NCI-H2196 treated with DMSO at 0.1 percent for 48 hours (cell line): ENCODE data around the gene KCNJ18.
"Not testable (repeated sequence)": the region's sequence is repeated elsewhere in the genome, so short reads cannot be mapped to it uniquely, and the experiment has no call there.

Experiments used
- DNase-seq: peaks from one replicate; lab custom pipeline; 2025; ENCODE audit not compliant: unreplicated experiment; lab: John Stamatoyannopoulos, UW

KCNJ18 gene

DNA sequence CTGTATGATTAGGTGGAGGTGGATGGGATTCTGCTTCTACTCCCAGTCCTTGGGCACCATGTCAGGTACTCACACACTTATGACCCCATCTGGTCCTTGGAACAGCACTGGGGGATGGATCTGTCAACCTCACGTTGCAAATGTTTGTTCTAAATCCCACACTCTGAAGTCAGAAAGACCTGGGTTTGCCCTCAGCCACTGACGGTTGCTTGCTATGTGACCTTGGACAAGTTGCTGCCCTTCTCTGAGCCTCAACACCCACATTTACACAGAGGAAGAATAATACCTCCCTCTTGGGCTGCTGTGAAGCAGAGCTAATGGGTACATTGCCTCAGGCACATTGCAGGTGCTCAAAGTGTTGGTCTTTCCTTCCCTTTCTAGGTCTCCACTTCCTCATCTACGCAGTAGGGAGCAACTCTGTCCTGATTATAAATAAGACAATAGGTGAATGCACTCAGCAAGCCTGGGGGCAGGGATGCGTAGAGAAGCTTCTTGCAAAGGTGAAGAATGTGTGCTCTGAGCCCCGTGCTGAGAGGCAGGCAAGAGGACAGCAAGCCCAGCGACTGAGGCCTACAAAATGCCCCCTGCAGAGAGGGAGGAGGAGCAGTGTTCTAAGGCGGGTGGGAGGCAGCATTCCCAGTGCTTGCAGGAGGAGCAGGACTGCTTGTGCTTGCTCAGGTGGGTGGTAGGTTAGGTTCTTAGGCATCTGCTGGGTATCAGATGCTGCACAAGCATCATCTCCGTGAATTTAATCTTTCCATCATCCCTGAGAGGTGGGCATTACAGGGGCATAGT, 21.8 kb upstream of the KCNJ18 start:
- not testable (repeated sequence) for DNase-seq

DNA sequence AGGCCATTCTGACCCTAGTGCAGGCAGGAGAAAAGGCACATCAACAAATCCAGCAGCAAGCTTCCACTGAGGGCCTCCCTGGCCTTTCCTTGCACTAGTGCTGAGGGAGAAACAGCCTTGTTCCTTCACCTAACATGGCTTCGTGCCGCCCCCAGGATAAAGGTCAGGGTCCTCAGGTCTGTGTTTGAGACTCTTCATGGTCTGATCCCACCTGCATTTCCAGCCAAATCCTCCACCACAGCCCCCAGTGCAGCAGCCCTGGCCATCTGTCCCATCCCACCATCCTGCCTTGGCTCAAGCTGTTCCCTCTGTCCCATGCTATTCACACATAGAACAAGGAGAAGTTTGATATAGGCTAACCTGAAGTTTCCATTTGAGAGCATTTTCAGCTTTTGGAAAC, 20.9 kb upstream of the KCNJ18 start:
- DNase-seq, result not testable (repeated sequence)

- DNase-seq, result not testable (repeated sequence)
Observed at GRCh38 chr17:21671871-21672270, 20.5 kb upstream of the KCNJ18 start.

DNA sequence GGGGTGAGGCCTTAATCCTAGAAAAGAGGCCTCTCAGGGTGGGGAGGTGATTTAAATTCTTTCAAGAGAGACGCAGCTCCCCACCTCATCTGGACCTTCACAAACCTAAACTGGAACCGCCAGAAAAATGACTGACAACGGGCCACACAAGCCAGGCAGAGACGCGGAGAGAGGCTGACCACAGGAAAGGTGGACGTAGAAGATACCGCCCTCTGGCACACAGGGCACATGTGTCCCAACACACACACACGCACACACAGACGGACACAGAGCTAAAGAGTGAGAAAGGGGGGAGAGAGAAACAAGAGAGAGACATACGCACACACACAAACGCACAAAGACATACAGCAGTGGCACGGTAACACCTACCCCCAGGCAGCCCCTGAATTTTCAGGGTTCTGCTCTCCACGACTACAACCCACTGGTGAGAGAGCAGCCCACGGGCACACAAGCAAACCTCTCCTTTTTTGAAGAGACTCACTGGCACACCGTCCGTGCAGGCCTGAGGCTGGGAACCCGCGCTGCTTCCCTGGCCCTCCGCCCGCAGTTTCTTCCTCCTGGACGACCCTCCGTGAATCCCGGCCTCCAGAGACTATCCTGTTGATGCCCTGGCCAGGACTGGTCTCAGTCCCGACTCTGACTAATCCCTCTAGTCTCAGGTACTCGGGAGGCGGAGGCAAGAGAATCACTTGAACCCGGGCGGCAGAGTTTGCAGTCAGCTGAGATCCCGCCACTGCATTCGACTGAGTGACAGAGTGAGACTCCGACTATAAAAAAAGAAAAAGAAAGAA, 18.7 kb upstream of the KCNJ18 start:
- not testable (repeated sequence) for DNase-seq

DNA sequence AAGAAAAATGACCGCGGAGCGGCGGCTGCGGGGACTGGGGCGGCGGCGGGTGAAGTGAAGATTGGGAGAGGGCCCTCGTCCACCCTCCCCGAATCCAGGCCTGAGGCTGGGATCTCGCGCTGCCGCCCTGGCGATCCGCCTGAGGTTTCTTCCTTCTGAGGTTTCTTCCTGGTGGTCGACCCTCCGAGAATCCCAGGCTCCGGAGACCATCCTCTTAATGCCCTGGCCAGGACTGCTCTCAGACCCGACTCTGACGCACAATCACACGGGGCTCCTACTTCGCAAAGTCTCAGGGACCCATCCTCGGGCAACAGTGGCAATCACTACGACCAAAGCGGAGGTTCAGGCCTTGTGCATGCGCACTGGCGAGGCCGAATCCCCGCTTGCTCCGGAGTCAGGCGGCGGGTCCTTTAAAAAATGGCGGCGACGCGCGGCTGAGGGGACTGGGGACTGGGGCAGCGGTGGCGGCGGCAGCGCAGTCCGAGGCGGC, 18.0 kb upstream of the KCNJ18 start:
- DNase-seq, result no peak

DNA sequence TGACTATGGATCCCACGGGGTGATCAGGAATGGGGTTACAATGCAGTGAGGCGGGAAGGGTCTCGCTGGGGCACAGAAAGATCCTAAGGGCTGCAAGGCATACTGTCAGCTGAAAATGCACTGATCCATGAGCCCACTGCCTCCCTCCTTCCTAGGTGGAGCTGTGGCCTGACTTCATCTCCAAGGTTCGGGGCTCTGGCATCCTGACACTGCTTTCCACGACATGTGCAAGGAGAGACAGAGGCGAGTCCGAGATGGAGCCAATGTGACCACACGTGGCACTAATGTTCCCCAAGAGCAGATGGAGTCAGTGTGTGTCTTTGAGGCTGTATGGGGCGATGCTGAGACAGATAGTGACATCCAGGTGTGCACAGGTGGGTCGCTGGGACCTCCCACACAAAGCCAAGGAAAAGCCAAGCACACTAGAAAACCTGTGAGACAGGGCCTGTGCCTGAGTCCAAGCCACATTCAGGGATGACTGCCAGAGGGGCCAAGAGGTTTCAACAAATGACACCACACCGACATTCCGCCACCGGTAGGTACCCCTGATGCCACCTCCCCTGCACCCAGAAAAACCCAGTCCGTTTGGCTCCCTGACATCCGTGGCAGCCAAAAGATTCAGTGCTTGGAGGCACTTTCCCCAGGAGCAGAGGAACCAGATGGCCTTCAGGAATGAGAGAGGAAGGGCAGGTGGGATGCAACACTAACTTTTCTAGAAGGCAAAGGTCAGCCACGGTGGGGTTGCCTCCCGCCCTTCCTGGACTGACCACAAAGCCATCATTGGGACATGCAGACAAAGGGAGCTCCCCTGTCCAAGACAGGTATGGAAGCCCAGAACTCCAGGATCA, 17.2 kb upstream of the KCNJ18 start:
- not testable (repeated sequence) for DNase-seq

DNA sequence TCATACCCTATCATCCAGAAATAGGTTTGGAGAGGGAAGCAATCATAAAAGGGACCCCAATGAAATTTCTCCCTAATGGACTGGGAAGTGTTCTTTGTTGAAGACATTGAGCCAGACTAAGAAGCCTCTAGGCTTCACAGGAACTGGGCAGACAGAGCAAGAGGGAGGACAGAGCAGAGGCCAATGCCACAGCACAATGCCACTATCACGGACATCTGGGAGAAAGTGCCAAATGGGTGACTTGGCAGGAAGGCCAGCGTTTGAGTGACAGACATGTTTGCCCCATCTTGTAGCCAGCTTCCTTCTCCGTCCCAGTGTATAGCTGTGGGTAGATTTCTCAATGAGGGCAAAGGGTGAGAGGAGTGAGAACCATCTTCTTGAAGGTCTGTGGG, 16.6 kb upstream of the KCNJ18 start:
- not testable (repeated sequence) for DNase-seq

DNA sequence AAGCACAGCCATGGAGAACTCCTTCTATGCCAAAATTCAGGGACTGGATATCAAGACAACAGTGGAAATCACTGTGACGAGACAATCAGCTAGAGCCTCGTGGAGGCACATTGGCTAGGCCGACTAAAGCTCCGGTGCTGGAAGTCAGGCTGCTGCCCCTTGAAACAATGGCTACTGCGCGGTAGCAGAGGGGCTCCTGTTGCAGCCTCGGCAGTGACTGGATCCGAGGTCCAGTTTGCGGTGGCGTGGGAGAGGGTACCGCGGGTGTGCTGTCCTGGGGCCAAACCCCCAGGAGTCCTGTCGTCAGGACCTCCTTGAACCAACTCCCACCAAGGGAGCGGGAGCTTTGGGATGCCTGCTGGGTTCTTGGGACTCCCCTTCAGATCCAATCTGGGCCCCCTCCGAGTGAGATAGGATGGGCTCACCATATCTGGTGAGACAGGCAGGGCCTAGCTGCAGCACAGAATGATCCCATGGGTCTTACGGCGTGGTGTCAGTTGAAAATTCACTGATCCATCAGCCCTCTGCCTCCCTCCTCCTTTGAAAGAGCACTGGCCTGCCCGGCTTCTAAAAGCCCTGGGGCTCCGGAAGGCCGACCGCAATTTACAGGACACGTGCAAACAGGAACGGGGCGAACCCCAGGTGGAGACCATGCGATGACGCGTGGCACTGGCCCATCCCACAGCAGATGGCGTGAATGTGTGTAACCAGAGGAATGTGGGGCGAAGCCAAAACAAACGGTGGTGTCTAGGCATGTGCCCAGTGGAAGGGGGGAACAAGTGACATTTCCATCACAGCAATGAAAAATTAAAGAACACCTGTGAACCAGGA, 15.8 kb upstream of the KCNJ18 start:
- DNase-seq, result no peak

DNA sequence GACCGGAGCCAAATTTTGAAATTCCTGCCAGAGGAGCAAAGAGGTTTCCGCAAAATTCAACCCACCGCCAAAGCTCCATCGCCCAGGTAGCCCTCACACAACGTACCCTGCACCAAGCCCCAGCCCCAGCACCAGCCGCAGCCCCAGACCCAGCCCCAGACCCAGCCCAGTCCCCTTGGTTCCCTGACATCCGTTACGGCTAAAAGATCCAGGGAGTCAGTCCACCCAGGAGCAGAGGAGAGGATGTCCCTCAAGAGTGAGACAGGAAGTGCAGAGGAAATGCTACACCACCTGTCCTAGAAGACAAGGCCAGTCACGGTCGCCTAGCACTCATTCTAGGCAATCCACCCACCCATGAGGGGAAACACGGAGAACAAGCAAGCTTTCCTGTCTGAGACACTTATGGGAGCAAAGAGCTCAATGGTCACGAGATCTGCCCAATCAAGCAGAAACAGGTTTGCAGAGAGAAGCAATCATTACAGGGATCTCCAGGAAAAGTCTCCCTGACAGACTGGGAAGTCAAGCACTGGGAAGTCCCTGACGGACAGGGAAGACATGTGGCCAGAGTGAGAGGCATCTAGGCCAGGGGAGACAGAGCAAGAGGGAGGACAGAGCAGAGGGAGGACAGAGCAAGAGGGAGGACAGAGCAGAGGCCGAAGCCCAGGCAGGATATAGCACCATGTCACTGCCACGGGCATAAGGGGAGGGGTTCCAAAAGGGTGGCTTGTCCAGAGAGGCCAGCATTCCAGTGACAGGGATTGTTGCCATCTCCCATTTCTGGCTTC, 15.0 kb upstream of the KCNJ18 start:
- no peak for DNase-seq

- no peak for DNase-seq
Observed at GRCh38 chr17:21677911-21678310, 14.4 kb upstream of the KCNJ18 start.

DNA sequence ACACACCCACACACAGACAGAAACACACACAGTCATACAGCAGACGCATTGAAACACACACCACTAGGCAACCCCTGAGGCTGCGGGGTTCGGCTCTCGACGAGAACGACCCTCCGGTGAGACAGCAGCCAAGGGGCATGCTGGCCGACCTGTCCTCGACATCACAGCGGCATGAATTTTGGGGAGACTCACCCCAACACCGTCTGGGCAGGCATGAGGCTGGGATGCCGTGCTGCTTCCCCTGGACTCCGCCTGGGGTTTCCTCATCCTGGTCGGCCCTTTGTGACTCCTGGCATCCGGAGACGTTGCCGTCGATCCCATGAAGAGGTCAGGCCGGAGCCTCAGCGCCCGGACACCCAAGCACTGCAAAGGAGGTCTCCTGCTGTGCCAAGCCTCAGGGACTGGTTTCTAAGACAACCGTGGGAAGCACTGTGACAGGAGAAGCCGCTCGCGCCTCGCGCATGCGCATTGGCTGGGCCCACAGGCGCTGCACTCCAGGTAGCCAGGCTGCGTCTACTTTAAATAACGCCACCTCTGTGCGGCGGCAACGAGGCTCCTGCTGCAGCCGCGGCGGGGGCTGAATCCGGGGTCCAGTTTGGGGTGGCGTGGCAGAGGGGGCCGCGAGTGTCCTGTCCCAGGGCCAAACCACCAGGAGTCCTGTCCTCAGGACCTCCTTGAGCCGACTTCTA, 13.8 kb upstream of the KCNJ18 start:
- no peak for DNase-seq

GRCh38 chr17:21679256-21680146, 12.8 kb upstream of the KCNJ18 start:
- no peak for DNase-seq

- DNase-seq, result no peak
Observed at GRCh38 chr17:21680366-21680765, 12.0 kb upstream of the KCNJ18 start.

- DNase-seq, result not testable (repeated sequence)
Observed at GRCh38 chr17:21680850-21681351, 11.4 kb upstream of the KCNJ18 start.

DNA sequence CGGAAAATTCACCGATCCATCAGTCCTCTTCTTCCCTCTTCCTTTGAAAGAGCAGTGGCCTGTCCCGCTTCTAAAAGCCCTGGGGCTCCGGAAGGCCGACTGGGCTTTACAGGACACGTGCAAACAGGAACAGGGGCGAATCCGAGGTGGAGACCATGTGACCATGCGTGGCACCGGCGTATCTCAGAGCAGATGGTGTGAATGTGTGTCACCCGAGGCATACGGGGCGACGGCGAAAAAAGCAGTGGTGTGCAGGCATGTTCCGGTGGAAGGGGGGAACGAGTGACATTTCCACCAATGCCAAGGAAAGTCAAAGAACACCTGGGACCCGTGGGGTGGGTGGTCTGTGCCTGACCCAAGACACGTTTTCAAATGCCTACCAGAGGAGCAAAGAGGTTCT, 10.7 kb upstream of the KCNJ18 start:
- DNase-seq, result not testable (repeated sequence)

GRCh38 chr17:21682130-21682529, 10.2 kb upstream of the KCNJ18 start:
- not testable (repeated sequence) for DNase-seq

- DNase-seq, result not testable (repeated sequence)
Observed at GRCh38 chr17:21683142-21683712, 9.1 kb upstream of the KCNJ18 start.
